ENCODE data around the gene PGLYRP4.

PGLYRP4 gene

DNA sequence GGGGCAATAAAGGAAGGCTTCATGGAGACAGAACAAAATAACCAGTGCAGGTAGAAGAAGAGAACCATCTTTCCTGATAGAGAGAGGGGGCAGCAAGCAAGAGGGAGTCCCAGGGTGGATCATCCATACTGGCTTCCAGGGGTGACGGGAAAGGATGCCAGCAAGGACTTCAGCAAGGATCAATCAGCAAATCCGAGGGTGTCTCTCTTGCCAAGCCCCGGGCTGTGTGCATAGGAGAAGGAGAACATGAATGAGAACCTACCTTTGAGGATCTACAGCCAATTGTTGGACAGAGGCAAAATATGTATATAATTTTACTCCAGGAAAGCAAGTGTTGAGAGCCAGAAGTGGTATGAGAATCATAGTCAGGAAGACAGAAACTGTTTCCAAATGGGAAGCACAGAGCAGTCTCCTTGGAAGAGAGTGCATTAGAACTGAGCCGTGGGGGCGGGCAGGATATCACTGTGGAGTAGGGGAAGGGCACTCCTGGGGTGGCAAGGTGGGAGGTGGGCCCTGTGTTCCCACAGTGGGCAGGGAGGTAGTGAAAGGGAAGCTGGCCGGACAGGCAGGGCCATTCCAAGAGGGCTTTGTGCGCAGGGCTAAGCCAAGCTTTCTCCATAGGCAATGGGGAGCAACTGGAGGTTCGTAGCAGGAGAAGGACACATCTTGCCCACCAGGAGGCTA, 7.9 kb upstream of the PGLYRP4 start:
- H3K9ac ChIP-seq (ENCODE audit: insufficient read length, low read depth) = no peak overlapping the region
- H3K4me3 ChIP-seq (ENCODE audit: insufficient read length, low read depth) = no peak overlapping the region
- no peaks in the 10 kb centered on the region for H3K36me3 ChIP-seq (ENCODE audit: insufficient read depth, insufficient read length, low read length)
- TF ChIP-seq ZNF274 (IDR thresholded peaks at IDR 0.05; ENCODE audit: low read depth, low read length) (no peak), SUZ12 (IDR thresholded peaks at IDR 0.05; ENCODE audit: extremely low read depth, insufficient read depth, insufficient read length) (no peak), YY1 (IDR thresholded peaks at IDR 0.05; ENCODE audit: insufficient read depth, insufficient read length) (no peak)
- DNase-seq (ENCODE audit: low read depth, low spot score) = no peak
- H3K9me3 ChIP-seq (ENCODE audit: insufficient read depth, low read length) = no peaks in the 10 kb centered on the region
- no peaks in the 10 kb centered on the region for H3K27me3 ChIP-seq (ENCODE audit: insufficient read depth, insufficient read length)
- H3K4me1 ChIP-seq (ENCODE audit: insufficient read depth, insufficient read length) = peaks cover 6% of the 10 kb centered on the region

DNA sequence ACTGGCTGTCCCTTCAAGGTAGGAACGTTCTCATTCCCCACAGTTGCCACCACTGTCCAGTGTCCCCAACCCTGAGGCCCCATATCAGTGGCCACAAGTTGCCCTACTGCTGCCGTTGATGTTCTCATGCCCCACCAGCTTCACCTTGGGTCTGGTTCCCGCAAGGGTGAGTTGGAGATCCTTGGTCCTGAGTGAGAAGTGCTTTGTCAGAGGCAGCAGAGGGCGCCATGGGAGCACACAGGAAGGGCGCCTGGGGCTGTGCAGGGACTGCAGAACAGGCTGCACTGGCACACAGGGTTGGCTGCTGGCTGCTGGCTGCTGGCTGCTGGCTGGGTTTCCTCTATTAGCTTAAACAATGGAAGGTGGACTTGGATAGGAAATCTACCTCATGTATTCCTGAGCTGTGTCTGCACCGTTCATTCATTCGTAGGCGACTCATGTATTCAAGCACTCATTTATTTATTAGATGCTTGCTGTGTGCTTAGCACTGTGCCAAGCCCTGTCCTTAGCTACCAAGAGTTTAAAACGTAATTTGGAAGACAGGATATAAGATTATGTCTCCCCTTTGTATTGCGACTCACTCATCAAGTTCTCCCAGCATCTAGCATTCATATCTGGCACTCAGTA, 6.9 kb upstream of the PGLYRP4 start:
- TF ChIP-seq ZNF274 (IDR thresholded peaks at IDR 0.05; ENCODE audit: low read depth, low read length) (no peak), YY1 (IDR thresholded peaks at IDR 0.05; ENCODE audit: insufficient read depth, insufficient read length) (no peak), SUZ12 (IDR thresholded peaks at IDR 0.05; ENCODE audit: extremely low read depth, insufficient read depth, insufficient read length) (no peak)
- Histone ChIP-seq H3K9me3 (ENCODE audit: insufficient read depth, low read length) (no peaks in the 10 kb centered on the region), H3K36me3 (ENCODE audit: insufficient read depth, insufficient read length, low read length) (no peaks in the 10 kb centered on the region), H3K9ac (ENCODE audit: insufficient read length, low read depth) (no peak overlapping the region), H3K4me1 (ENCODE audit: insufficient read depth, insufficient read length) (peaks cover 6% of the 10 kb centered on the region), H3K27me3 (ENCODE audit: insufficient read depth, insufficient read length) (no peaks in the 10 kb centered on the region), H3K4me3 (ENCODE audit: insufficient read length, low read depth) (no peak overlapping the region)
- DNase-seq (ENCODE audit: low read depth, low spot score) = peak; percentile 89

DNA sequence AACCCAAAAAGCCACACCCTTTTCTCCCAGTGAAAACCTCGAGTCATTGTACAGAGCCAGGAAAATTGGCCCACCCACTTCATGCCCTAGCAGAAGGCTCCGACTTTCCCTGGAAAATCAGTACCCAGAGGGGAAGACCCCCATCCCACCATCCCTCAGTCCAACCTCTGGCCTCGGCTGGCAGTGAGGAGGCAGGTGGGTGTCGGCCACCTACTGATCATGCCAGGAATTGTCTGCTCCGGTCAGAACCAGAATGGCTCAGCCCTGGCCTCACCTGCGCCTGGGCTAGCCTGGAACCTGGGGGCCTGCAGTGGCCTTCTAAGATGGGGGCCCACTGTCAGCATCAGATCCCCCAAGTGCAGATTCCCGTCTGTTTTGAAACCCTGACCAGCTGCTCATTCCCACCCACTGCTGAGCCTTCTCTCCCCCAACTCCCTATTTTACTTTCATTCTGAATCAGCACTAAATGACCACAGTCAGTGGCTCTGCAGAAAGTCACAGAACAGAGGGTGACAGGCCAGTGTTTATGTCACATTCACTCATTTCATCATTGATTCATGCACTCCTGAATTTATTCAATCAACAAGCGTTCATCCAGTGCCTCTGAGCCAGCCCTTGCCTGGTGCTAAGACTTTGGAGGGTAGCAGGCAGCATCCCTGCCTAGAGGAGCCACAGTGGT, 6.0 kb upstream of the PGLYRP4 start:
- Histone ChIP-seq H3K27me3 (ENCODE audit: insufficient read depth, insufficient read length) (no peaks in the 10 kb centered on the region), H3K9ac (ENCODE audit: insufficient read length, low read depth) (no peak overlapping the region), H3K36me3 (ENCODE audit: insufficient read depth, insufficient read length, low read length) (no peaks in the 10 kb centered on the region), H3K9me3 (ENCODE audit: insufficient read depth, low read length) (no peaks in the 10 kb centered on the region), H3K4me1 (ENCODE audit: insufficient read depth, insufficient read length) (peaks cover 6% of the 10 kb centered on the region), H3K4me3 (ENCODE audit: insufficient read length, low read depth) (no peak overlapping the region)
- TF ChIP-seq ZNF274 (IDR thresholded peaks at IDR 0.05; ENCODE audit: low read depth, low read length) (no peak), SUZ12 (IDR thresholded peaks at IDR 0.05; ENCODE audit: extremely low read depth, insufficient read depth, insufficient read length) (no peak)
- DNase-seq (ENCODE audit: low read depth, low spot score) = no peak

DNA sequence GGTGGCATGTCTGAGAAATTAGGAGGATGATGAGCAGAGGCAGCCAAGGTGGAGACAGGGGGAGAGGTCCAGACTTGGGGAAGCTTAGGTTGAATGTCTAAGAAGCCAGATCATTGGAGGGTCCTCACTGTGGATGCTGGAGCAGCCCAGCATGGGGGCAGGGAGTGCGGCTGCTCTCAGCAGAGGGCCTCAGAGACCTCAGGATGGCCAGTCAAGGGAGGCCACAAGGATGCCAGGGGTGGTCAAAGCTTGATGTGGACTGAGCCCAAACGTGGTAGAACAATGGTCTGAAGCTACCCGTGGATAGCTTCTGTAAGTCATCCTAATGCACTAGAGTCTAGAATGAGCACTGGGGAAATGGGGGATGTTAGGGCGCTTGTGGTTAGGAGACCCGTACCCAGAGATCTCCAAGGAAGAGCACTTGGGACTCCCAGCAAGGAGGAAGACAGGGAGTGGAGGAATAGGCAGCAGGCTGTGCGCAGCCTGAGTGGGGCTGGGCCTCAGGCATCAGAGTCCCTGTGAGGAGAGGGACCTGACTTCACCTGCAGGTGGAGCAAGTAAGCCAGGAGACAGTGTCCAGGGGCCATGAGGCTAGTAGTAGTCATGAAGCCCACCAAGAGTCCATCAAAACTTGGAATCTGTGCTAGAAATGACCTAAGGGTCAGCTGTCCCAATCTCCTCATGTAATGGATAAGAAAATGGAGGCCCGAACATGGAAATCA, 4.7 kb upstream of the PGLYRP4 start:
- no peaks in the 10 kb centered on the region for H3K9me3 ChIP-seq (ENCODE audit: insufficient read depth, low read length)
- no peak overlapping the region for H3K4me3 ChIP-seq (ENCODE audit: insufficient read length, low read depth)
- H3K36me3 ChIP-seq (ENCODE audit: insufficient read depth, insufficient read length, low read length) = no peaks in the 10 kb centered on the region
- H3K9ac ChIP-seq (ENCODE audit: insufficient read length, low read depth) = peak overlapping the region; percentile 8
- no peaks in the 10 kb centered on the region for H3K27me3 ChIP-seq (ENCODE audit: insufficient read depth, insufficient read length)
- TF ChIP-seq YY1 (IDR thresholded peaks at IDR 0.05; ENCODE audit: insufficient read depth, insufficient read length) = no peak
- no peak for TF ChIP-seq ZNF274 (IDR thresholded peaks at IDR 0.05; ENCODE audit: low read depth, low read length)
- TF ChIP-seq SUZ12 (IDR thresholded peaks at IDR 0.05; ENCODE audit: extremely low read depth, insufficient read depth, insufficient read length) = no peak
- peaks cover 6% of the 10 kb centered on the region for H3K4me1 ChIP-seq (ENCODE audit: insufficient read depth, insufficient read length)
- peak; percentile 50 for DNase-seq (ENCODE audit: low read depth, low spot score)

DNA sequence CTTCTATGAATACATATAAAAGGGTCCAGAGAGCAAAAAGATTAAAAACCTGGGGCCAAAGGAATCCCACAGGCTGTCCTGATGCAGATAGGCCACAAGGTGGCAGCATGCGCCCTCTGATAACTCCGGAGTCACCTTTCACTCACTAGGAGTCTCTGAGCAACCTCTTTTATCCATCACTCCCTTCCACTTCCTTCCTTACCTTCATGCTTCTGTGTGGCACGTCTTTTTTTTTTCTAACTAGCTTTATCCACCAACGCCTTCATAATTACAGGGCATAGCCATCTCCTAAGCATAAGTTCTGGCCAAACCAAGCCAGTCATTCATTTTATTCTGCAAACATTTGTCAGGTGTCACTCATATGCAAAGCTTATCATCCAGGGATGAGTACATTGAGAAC, 3.9 kb upstream of the PGLYRP4 start:
- no peaks in the 10 kb centered on the region for H3K36me3 ChIP-seq (ENCODE audit: insufficient read depth, insufficient read length, low read length)
- TF ChIP-seq SUZ12 (IDR thresholded peaks at IDR 0.05; ENCODE audit: extremely low read depth, insufficient read depth, insufficient read length) = no peak
- no peak for TF ChIP-seq YY1 (IDR thresholded peaks at IDR 0.05; ENCODE audit: insufficient read depth, insufficient read length)
- TF ChIP-seq ZNF274 (IDR thresholded peaks at IDR 0.05; ENCODE audit: low read depth, low read length) = no peak
- H3K4me1 ChIP-seq (ENCODE audit: insufficient read depth, insufficient read length) = peaks cover 6% of the 10 kb centered on the region
- no peak overlapping the region for H3K9ac ChIP-seq (ENCODE audit: insufficient read length, low read depth)
- peak; percentile 66 for DNase-seq (ENCODE audit: low read depth, low spot score)
- H3K4me3 ChIP-seq (ENCODE audit: insufficient read length, low read depth) = no peak overlapping the region
- H3K27me3 ChIP-seq (ENCODE audit: insufficient read depth, insufficient read length) = no peaks in the 10 kb centered on the region
- no peaks in the 10 kb centered on the region for H3K9me3 ChIP-seq (ENCODE audit: insufficient read depth, low read length)

DNA sequence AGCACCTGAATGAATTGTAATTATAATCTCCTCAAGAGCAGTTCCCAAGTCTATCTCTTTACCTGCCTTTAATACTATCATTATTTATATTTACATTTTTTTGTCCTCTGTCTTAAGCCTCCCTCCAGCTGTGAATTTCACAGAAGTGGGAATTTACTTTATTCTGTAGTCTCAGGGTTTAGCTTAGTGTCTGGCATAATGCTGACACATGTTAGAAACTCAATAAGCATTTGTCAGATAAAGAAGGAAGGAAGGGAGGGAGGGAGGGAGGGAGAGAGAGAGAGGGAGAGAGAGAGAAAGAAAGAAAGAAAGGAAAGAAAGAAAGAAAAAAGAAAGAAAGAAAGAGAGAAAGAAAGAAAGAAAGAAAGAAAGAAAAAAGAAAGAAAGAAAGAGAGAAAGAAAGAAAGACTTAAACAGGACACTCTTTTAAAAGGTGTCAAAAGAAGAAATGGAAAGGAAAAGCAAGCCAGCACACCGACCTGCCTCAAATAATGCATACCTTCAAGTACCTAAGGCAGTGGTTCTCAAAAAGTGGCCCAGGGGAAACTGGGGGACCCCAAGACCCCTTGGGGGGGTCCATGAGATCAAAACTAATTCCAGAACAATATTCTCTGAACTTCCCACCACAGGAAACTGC, 1.8 kb upstream of the PGLYRP4 start:
- Histone ChIP-seq H3K27me3 (ENCODE audit: insufficient read depth, insufficient read length) (no peaks in the 10 kb centered on the region), H3K9ac (ENCODE audit: insufficient read length, low read depth) (no peak overlapping the region), H3K4me1 (ENCODE audit: insufficient read depth, insufficient read length) (peaks cover 6% of the 10 kb centered on the region), H3K36me3 (ENCODE audit: insufficient read depth, insufficient read length, low read length) (no peaks in the 10 kb centered on the region), H3K9me3 (ENCODE audit: insufficient read depth, low read length) (no peaks in the 10 kb centered on the region), H3K4me3 (ENCODE audit: insufficient read length, low read depth) (no peak overlapping the region)
- TF ChIP-seq SUZ12 (IDR thresholded peaks at IDR 0.05; ENCODE audit: extremely low read depth, insufficient read depth, insufficient read length) = no peak
- TF ChIP-seq YY1 (IDR thresholded peaks at IDR 0.05; ENCODE audit: insufficient read depth, insufficient read length) = no peak
- no peak for TF ChIP-seq ZNF274 (IDR thresholded peaks at IDR 0.05; ENCODE audit: low read depth, low read length)
- DNase-seq (ENCODE audit: low read depth, low spot score) = no peak
